Measurements from ENCODE around the gene HTR7.

The HTR7 gene

DNA sequence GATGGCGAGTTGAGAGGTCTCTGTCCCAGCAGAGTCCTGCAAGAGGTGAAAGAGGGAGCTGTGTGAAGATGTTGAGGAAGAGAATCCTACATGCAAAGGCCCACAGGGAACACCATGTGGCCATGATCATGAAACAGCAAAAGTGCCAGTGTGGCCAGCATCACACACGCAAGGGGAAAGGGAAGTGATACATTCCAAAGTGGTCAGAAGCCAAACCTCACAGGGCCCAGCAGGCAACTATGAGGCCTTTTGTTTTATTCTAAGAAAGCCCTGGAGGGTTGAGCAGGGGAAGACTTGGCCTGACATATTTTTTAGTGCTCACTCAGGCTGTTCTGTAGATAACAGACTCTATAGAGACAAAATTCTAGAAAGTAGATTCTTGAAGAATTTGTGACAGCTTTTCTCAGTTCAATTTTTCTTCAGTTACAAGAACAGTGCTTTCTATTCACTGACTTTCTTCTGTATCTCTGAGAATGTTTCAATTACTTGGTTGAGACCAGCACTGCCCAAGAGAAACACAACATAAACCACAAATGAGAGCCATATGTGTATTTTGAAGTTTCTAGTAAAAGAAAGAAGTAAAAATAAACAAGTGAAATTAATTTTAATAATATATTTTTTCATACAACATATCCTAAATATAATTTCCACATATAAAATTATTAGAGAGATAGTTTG, 82.3 kb downstream of the HTR7 start:
- TF ChIP-seq, protein P1, sequence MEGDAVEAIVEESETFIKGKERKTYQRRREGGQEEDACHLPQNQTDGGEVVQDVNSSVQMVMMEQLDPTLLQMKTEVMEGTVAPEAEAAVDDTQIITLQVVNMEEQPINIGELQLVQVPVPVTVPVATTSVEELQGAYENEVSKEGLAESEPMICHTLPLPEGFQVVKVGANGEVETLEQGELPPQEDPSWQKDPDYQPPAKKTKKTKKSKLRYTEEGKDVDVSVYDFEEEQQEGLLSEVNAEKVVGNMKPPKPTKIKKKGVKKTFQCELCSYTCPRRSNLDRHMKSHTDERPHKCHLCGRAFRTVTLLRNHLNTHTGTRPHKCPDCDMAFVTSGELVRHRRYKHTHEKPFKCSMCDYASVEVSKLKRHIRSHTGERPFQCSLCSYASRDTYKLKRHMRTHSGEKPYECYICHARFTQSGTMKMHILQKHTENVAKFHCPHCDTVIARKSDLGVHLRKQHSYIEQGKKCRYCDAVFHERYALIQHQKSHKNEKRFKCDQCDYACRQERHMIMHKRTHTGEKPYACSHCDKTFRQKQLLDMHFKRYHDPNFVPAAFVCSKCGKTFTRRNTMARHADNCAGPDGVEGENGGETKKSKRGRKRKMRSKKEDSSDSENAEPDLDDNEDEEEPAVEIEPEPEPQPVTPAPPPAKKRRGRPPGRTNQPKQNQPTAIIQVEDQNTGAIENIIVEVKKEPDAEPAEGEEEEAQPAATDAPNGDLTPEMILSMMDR (IDR thresholded peaks at IDR 0.05; ENCODE audit: control insufficient read depth, insufficient read depth, low read depth, low read length, missing control alignments) = no peak
- no peak overlapping the region for H3K4me3 ChIP-seq (ENCODE audit: control insufficient read depth, low read depth, low read length)
- no peak for DNase-seq (ENCODE audit: low read depth)

- TF ChIP-seq, protein P1 (IDR thresholded peaks at IDR 0.05; ENCODE audit: control insufficient read depth, insufficient read depth, low read depth, low read length, missing control alignments) = no peak
- DNase-seq (ENCODE audit: low read depth) = no peak
- H3K4me3 ChIP-seq (ENCODE audit: control insufficient read depth, low read depth, low read length) = no peak overlapping the region
These were observed 87.6 kb downstream of the HTR7 start for GRCh38 chr10:90769946-90770841.

DNA sequence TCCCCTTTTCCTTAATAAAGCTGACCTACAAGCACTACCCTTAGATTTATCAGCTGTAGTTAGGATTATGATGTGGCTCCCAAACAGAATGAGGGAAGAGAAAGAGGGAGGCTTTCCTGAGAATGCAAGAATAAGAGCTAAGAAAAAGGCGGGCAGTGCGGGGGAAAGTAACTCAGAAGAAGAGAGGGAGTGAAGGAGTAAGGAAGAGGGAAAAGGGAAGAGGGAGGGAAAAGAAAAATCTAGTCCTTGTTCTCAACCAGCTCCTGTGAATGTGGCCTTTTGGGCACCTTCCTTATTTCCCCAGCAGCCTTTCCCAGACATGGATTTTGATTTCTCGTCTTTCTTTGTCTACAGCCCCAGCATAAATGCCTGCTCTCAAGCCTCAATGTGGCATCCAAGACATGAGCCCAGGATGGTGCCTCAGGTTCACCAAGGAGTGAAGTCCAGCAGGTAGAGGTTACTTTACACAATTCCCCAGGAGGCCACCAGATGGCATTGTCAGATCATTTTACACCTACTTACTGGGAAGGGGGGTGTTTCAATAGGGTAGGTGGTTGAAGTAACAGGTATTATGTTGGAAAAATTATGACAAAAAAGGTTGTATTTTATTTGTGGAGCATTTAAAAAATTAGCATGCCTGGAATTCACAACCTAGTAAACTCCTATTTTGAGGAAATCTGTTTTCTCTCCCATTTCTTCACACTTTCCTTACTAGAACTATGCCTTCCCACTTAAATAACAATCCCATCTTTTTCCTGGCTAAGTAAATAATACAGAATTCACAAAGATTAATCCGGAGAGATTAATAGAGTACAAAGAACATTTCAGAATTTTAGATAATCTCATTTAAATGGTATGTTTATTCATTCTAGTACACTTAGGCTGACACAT, 106.5 kb downstream of the HTR7 start:
- no peak overlapping the region for H3K4me3 ChIP-seq (ENCODE audit: control insufficient read depth, low read depth, low read length)
- no peak for DNase-seq (ENCODE audit: low read depth)
- TF ChIP-seq, protein P1 (IDR thresholded peaks at IDR 0.05; ENCODE audit: control insufficient read depth, insufficient read depth, low read depth, low read length, missing control alignments) = peak; percentile 73

GRCh38 chr10:90746829-90747228, 111.0 kb downstream of the HTR7 start:
- no peak for DNase-seq (ENCODE audit: low read depth)
- no peak overlapping the region for H3K4me3 ChIP-seq (ENCODE audit: control insufficient read depth, low read depth, low read length)
- TF ChIP-seq, protein P1 (IDR thresholded peaks at IDR 0.05; ENCODE audit: control insufficient read depth, insufficient read depth, low read depth, low read length, missing control alignments) = no peak

DNA sequence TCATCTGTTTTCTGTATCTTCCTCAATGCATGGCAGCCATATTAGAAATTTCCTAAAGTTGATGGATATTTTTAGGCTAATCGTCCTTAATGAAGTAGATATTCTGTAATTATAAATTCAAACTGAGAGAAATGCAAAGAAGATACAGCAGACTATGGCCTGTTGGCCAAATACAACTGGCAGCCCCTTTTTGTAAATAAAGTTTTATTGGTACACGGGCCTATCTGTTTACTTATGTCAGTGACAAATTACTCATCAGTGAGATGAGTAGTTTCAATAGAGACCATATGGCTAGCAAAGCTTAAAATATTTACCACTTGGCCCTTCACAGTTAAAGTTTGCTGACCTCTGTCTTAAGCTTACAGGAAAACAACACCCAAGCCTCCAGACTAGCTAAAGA, 112.3 kb downstream of the HTR7 start:
- no peak for DNase-seq (ENCODE audit: low read depth)
- TF ChIP-seq, protein P1 (IDR thresholded peaks at IDR 0.05; ENCODE audit: control insufficient read depth, insufficient read depth, low read depth, low read length, missing control alignments) = no peak
- no peak overlapping the region for H3K4me3 ChIP-seq (ENCODE audit: control insufficient read depth, low read depth, low read length)

- no peak overlapping the region for H3K4me3 ChIP-seq (ENCODE audit: control insufficient read depth, low read depth, low read length)
- no peak for DNase-seq (ENCODE audit: low read depth)
- TF ChIP-seq, protein P1 (IDR thresholded peaks at IDR 0.05; ENCODE audit: control insufficient read depth, insufficient read depth, low read depth, low read length, missing control alignments) = no peak
These were observed 114.5 kb downstream of the HTR7 start for GRCh38 chr10:90743291-90743690.
